ENCODE measurements around the gene ASIC4. TPM values are rescaled to one million over a fixed set of nuclear protein-coding genes. Genes with fewer than 3 reads are reported as not detected.

The ASIC4 gene
- total RNA-seq, 2 experiments from 2014 or later: not detected

- no peaks in the 10 kb centered on the region for H3K9me3 Mint-ChIP-seq
- H3K27ac Mint-ChIP-seq: no peak overlapping the region
- H3K27me3 Mint-ChIP-seq: peaks cover 30% of the 10 kb centered on the region
- no peak overlapping the region for H3K4me3 Mint-ChIP-seq
- no peaks in the 10 kb centered on the region for H3K36me3 Mint-ChIP-seq
- H3K4me1 Mint-ChIP-seq: no peaks in the 10 kb centered on the region
- no peak for DNase-seq
These were observed 62.5 kb downstream of the ASIC4 start for GRCh38 chr2:219576505-219577388.

- Mint-ChIP-seq H3K27ac (no peak overlapping the region), H3K9me3 (no peaks in the 10 kb centered on the region), H3K4me1 (no peaks in the 10 kb centered on the region), H3K36me3 (no peaks in the 10 kb centered on the region), H3K4me3 (no peak overlapping the region), H3K27me3 (peaks cover 18% of the 10 kb centered on the region)
- DNase-seq: no peak
These were observed 64.7 kb downstream of the ASIC4 start for GRCh38 chr2:219578811-219579613.

- no peak overlapping the region for H3K27ac Mint-ChIP-seq
- no peaks in the 10 kb centered on the region for H3K4me1 Mint-ChIP-seq
- H3K4me3 Mint-ChIP-seq: no peak overlapping the region
- peaks cover 8% of the 10 kb centered on the region for H3K27me3 Mint-ChIP-seq
- no peaks in the 10 kb centered on the region for H3K36me3 Mint-ChIP-seq
- no peak for DNase-seq
- H3K9me3 Mint-ChIP-seq: no peaks in the 10 kb centered on the region
These were observed 67.1 kb downstream of the ASIC4 start for GRCh38 chr2:219581346-219581745.

Other genes with a start within 250 kb of the ASIC4 start
- 10 to 100 TPM; 43.8 to 47.5 TPM for gene DNAJB2, start 235.1 kb upstream of the ASIC4 start, total RNA-seq
- 1 to 10 TPM; 1.7 to 2.5 TPM for gene PTPRN, start 205.1 kb upstream of the ASIC4 start, total RNA-seq
- gene RESP18, start 181.7 kb upstream of the ASIC4 start, total RNA-seq: not detected
- gene DNPEP, start 126.6 kb upstream of the ASIC4 start, total RNA-seq: 100 to 1,000 TPM; 122 to 123 TPM
- gene DES, start 96.1 kb upstream of the ASIC4 start, total RNA-seq: under 1 TPM; 0.26 to 0.39 TPM
- 1 to 10 TPM; 1.5 to 1.6 TPM for gene SPEG, start 79.6 kb upstream of the ASIC4 start, total RNA-seq
- 10 to 100 TPM; 29.1 to 31.5 TPM for gene GMPPA, start 15.6 kb upstream of the ASIC4 start, total RNA-seq
- 10 to 100 TPM; 21.9 to 23.9 TPM for gene CHPF, start 29.3 kb downstream of the ASIC4 start, total RNA-seq
- gene TMEM198, start 29.5 kb downstream of the ASIC4 start, total RNA-seq: 1 to 10 TPM; 3.5 to 4.2 TPM
- 1 to 10 TPM; 1.7 to 2.0 TPM for gene OBSL1, start 57.1 kb downstream of the ASIC4 start, total RNA-seq
- gene INHA, start 57.8 kb downstream of the ASIC4 start, total RNA-seq: not detected
- 10 to 100 TPM; 24.5 to 25.3 TPM for gene STK11IP, start 83.4 kb downstream of the ASIC4 start, total RNA-seq
- gene SLC4A3, start 113.1 kb downstream of the ASIC4 start, total RNA-seq: under 1 TPM in 1 of 2 experiments, not detected in 1; 0.10 TPM